NCI-H526 treated with DMSO at 0.1 percent for 48 hours (cell line): ENCODE measurements around the gene KRCC1.
"Not testable (repeated sequence)": the region's sequence is repeated elsewhere in the genome, so short reads cannot be mapped to it uniquely, and the experiment has no call there.

Experiments used
- DNase-seq: peaks from one replicate; lab custom pipeline; 2025; lab: John Stamatoyannopoulos, UW

Gene KRCC1

DNA sequence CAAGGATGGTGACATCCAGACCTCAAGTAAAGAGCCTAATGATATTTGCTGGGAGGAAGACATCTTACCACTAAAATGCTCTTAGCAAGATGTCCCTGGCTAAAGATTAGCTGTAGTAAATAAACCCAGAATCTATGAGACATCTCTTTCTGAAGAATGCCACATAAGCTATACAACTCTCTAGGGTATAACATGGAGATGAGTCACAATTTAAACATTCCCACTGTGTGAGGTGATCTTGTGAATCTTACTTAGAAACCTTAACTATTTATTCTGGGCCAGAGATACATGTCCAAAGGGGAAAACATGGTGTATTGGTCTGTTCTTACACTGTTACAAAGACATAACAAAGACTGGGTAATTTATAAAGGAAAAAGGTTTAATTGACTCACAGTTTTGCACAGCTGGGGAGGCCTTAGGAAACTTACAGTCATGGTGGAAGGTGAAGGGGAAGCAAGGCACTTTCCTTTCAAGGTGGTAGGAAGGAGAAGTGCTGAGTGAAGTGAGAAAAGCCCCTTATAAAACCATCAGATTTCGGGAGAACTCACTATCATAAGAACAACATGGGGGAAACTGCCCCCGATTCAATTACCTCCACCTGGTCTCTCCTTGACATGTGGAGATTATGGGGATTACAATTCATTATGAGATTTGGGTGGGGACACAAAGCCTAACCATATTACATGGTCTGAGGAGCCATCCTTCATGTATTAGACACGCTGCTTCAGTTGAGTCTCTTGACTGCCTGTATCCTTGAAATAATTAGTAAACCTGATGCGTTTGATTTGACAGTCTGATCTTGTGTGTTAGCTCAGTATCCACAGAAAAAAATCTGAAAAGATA lies 17.1 kb downstream of the KRCC1 start:
- no peak for DNase-seq

GRCh38 chr2:88036606-88037005 lies 19.0 kb downstream of the KRCC1 start:
- no peak for DNase-seq

GRCh38 chr2:88036182-88036581 lies 19.4 kb downstream of the KRCC1 start:
- DNase-seq = no peak

- DNase-seq = no peak
Observed at GRCh38 chr2:88032070-88032702, 23.4 kb downstream of the KRCC1 start.

DNA sequence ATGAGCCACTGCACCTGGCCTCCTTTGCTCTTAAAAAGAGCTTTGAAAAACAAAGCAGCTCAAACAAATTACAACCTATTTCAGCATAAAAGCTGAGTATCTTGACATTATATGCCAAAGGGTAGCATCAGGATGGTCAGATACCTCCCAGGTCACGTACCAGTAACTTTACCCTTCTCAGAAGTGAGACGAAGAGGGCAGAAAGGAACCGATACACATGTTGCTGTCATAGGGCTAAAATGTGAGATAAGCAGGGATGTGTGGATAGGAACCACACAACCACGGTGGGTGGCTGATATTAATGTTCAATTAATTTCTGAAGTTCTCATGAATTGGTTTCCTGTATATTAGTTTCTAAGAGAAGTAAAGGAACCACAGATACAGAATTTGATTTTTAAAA lies 26.7 kb downstream of the KRCC1 start:
- no peak for DNase-seq

GRCh38 chr2:88027697-88028389 lies 27.7 kb downstream of the KRCC1 start:
- no peak for DNase-seq

DNA sequence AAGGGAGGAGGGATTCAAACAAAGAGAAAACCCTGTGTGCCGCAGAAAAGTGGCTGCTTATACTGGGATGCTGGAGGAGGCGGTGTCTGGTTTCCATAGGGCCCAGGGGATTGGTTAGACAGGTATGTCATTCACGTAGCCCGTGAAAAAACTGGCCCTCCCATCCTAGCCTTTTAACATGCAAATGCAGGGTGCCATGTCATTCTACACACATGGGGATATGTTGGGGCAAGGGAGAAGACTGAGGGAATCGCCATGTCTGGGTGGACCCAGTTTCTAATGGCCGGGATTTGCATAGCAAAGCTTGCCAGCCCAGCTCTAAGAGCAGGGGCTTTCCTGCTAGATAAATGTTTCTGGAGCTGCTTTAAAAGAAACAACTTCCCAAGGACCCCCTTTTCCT lies 31.1 kb downstream of the KRCC1 start:
- peak; percentile 88 for DNase-seq

GRCh38 chr2:88022669-88022921 lies 33.0 kb downstream of the KRCC1 start:
- no peak for DNase-seq

GRCh38 chr2:88019985-88020384 lies 35.6 kb downstream of the KRCC1 start:
- no peak for DNase-seq

DNA sequence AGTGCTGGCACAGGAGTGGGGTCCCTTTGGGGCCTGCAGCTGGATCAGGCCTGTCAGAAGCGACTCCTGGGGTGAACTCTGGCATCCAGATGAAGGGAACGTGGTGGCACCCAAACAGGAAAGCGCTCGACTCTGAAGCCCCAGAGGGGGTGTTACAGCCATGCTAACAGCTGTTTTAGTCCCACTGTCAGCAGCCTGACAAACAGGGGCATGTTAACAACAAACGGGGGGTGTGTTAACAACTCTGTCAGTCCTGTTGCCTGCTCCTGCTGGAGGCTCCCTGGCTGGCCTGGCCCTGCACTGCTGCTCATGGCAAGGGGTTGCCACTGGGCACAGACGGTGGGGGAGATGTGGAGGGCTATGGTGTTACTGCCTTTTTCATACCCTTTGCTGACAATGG lies 36.7 kb downstream of the KRCC1 start:
- DNase-seq = no peak

DNA sequence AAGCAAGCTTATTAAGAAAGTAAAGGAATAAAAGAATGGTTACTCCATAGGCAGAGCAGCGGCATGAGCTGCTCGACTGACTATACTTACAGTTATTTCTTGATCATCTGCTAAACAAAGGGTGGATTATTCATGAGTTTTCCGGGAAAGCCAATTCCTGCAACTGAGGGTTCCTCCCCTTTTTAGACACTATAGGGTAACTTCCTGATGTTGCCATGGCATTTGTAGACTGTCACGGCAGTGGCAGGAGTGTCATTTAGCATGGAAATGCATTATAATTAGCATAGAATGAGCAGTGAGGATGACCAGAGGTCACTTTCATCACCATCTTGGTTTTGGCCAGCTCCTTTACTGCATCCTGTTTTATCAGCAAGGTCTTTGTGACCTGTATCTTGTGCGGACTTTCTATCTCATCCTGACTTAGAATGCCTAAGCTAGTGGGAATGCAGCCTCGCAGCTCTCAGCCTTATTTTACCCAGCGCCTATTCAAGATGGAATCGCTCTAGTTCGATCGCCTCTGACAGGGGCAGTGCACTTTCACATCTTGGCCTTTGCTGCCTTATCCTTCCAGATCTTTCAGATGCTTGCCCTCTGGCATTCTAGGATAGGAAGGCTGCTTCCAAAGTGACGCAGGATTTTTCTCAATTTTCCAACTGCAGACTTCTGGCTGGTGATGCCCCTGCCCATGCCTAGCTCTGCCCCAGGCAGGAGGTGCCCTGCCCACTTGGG lies 37.3 kb downstream of the KRCC1 start:
- DNase-seq = not testable (repeated sequence)

- DNase-seq = not testable (repeated sequence)
Observed at GRCh38 chr2:88017780-88018038, 37.9 kb downstream of the KRCC1 start.

- peak; percentile 78 for DNase-seq
Observed at GRCh38 chr2:88016960-88017779, 38.4 kb downstream of the KRCC1 start.

DNA sequence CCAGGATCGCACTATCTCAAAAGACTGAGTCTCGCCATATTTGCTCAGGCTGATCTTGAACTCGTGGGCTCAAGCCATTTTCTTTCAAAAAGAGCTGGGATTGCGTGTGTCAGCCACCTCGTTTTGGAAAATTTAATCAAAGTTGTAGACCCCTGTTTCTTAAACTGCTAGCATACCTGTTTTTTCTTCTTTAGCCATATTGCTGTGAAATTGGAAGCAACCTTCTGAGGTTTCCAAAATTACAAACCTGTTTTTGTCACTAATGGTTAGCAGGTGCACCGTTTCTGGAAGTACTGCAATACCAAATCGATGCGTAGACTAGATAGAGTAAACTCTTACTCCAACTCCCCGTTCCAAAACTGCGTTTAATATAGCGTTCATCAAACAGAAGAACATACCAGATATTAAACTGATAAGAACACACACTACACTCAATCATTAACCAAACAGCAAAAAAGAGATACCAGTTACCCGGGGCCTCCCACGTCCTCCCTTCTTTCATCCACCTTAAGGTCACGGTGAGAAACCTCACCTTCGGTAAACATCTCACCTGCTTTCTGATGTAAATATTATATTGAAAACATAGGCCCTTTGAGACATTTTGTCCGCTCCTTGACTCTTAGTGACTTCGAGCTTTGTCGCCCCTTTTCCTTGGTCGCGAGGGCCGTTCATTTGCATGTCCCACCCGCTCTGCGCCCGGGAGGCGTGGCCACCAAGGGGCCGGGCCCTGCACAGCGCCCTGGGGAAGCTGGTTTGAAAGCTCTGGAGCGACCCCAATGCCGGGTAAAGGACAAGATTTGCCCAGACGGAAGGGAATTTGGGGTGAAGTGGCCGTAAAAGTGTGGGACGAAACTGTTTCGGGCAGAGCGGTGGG lies 39.3 kb downstream of the KRCC1 start, which contains the start of gene RNU2-63P:
TSS of gene RNU2-63P (minus strand) at position 462 of the 874 bp plus-strand sequence.
- peak; percentile 98 for DNase-seq

DNA sequence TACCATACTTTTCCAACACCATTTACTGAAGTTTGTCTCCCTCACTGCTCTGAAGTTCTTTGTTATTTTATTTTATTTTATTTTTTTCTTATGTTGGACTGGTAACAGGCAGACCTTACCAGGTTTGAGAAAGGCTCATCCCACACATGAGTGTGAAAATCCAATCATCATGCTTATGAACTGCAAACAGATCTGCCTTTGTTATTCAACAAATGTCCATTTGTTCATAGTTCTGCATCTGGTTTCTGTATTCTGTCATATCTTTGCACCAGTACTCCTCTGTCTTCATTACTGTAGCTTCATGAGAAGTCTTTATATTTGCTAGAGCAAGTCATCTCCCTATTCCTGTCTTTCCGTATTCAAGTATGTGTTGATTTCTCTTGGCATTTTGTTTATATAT lies 44.6 kb downstream of the KRCC1 start:
- no peak for DNase-seq

GRCh38 chr2:88010136-88010535 lies 45.4 kb downstream of the KRCC1 start:
- no peak for DNase-seq

GRCh38 chr2:88006912-88007439 lies 48.6 kb downstream of the KRCC1 start:
- DNase-seq = no peak

DNA sequence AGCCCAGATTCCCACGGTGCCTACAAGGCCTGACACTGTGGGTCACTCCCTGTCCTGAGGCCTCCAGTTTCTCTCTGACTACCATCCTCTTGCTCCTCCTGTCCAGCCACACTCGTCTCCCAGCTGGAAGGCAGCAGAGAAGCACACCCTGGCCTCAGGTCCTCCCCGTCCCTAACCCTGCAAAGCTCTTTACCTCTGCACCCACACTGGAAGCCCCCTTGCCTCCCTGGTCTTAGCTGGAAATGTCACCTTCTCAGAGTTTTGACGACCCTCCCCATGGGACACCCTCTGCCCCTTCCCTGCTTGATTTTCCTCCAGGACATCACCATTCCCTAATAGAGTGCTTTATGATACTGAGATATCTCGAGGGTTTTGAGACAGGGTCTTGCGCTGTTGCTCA lies 49.8 kb downstream of the KRCC1 start:
- no peak for DNase-seq

GRCh38 chr2:88003074-88003755 lies 52.4 kb downstream of the KRCC1 start:
- DNase-seq = no peak

DNA sequence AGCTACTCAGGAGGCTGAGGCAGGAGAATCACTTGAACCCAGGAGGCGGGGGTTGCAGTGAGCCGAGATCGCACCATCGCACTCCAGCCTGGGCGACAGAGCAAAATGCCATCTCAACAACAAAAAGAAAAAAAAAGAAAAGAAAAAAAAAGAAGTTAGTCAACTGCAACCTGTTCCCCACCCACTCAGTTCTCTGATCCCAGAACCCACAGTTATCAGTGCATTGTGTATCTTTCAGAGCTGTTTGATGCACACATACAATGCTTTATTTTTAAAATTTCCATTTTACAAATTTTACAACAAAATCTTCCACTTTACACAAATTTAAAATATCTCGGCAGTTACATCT lies 53.2 kb downstream of the KRCC1 start:
- no peak for DNase-seq
